Stimulated activated CD4-positive, alpha-beta T cell treated with anti-CD3 and anti-CD28 coated beads, TNF-alpha, amount 100 ng/mL, for 4 hours (primary cell): Measurements from ENCODE around the gene REM1.
A peak's percentile ranks its signal among the peaks of the same experiment; 100 is the strongest.
"Not testable (repeated sequence)": the region's sequence is repeated elsewhere in the genome, so short reads cannot be mapped to it uniquely, and the experiment has no call there.

Experiments
- DNase-seq, 3 experiments: peaks; one replicate each; pipeline ENCODE4 v3.0.0-alpha.2; 2020; ENCODE audit warnings: low read depth in 3 of 3

The REM1 gene

DNA sequence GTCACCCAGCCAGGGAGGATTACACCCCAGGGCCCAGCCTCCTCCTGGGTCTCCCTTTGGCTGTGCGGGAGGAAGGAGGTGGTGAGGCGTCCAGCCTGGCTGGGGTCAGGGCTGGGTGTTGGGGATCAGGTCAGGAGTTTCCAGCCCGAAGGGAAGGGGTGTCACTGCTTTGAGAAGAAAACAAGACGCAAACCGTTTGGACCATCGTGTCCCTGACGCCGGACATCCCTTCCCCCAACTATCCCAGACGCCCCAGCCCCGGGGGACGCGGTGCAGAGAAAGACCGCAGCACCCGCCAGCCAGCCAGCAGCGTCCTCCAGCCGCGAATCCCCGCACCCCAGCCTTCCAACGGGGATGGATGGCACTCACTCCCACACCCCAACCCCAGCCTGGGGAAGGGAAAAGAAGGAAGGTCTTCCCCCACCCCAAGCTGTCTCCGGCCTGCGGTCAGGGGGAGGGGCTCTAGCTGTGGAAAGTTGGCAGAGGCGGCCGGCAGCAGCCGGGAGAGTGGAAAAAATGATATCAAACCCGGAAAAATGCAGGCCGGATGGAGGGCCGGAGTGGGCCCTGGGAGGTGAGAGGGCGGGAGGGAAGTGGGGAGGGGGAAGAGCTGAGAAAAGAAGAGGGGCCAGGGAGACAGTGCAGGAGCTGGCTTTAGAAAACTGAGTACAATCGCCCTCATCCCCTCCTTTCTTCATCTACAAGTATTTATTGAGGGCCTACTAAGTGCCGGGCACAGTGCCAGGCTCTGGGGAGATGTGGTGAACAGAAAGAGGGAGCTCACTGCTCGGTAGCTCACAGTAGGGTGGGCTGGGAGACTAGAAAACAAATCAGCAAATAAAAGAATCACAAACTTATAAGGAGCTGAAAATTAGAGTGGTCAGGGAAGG is 10.6 kb downstream of the REM1 start:
- no peak for DNase-seq

DNA sequence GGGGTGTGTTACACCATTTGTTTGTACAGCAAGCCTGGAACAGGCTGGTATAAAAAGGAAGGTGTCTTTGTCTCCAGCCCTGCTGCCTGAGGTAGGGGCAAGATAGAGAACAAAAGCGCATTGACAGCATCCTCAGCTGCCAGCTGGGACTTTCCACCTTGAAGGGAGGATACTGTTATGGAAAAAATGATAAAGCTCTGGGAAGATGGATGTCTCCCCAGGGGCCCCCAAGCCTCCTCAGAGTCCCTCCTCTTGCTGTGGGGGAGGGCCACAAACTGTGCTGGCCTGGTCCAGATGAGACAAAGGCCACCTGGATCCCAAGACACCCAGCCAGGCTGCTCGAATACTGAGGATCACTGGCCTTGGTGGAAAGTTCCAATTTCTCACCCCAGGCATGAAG is 13.0 kb downstream of the REM1 start:
- DNase-seq, result no peak

DNA sequence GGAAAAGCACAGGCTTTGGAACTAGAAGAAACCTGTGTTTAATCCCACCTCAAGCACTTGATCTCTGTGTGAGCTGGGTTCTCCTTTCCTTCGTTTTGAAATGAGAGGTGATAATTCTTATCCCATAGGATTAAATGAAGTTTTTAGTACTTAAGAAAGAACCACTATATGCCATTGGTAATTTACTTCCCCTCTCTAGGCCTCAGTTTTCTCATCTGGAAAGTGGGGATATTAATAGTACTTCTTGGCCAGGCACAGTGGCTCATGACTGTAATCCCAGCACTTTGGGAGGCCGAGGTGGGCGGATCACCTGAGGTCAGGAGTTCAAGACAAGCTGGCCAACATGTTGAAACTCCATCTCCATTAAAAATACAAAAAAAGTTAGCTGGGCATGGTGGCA is 14.1 kb downstream of the REM1 start:
- no peak for DNase-seq

DNA sequence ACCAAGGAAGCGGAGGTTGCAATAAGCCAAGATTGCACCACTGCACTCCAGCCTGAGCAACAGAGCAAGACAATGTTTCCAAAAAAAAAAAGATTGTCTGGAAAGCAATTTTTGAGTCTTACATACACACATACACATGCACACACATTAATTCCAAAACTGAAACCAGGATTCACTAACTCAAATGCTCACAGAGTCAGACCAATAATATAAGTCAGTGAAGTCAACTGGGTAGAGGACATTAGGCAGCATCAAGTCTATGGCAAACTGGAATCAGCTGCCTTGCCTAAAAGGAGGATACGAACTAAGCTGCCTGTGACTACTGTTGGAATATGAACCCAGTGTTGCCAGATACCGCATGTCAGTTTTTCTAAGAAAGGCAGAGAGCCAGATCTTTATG is 15.7 kb downstream of the REM1 start:
- no peak for DNase-seq

DNA sequence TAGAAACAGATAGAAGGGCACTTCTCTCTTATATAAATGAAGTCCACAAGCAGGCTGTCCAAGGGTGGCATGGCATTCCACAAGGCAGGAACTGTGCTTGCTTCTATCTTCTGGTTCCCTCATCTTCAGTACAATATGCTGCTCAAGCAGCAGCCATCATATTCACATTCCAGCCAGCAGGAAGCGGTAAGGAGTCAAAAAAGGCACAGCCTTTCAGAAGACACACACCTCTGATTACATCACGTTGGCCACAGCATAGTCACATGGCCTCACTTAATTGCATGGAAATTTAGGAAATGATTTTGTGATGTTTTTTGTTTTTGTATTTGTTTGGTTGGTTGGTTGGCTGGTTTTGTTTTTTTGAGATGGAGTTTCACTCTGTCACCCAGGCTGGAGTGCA is 19.0 kb downstream of the REM1 start:
- no peak for DNase-seq

DNA sequence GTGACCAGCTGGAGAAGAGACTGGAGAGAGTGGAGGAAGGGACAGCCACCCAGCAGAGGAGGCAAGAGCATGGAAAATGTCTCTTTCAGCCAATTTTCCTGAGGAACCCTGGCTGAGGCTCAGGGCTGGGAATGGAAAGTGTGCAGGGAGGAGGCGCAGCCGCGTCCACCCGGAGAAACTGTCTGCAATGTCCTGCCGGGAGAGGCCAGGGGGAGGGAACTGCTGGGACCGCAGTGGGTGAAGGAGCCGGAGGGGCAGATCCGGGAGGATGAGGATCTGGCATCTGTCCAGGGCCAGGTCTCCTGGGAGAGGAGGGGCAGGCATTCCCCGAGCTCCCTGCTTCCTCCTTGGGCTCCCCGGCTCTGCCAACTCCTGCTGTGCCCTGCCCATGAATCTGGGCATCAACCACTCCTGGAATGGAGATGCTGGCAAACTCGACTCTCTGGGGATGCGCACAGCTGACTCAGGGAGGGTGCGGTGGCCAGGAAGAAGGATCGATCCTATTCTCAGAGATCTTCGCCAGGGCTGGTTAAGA is 21.7 kb downstream of the REM1 start:
- DNase-seq, result no peak

DNA sequence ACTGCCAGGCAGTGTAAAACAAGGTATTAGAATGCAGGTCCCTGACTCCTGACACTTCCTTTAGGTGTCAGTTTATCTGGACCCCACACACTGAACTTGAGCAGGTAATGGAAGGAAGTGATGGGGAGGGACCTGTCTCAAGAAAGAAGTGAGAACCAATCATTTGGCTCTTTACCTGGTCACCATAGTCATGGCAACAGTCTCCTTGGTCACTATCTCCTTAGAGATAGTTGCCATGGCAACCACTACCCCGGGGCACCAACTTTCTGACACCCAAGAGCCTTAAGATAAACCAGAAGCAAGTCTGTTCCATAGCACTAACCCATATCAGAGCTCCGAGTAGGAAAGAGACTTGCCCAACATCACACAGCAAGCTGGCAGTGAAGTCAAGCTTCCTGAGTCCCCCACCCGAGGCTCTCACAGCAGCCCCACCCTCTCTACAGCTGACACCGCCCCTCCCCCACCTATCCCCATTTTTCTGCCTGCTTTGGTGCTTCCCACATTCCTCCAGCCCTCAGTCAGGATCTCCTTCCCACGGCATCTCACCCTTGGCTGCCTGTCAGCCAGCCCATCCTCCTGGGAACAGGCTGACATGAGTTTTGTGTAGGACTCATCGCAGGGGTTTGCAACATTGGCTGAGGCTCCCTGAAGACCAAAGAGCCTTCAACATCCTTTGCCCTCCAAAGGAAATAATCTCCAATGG is 22.9 kb downstream of the REM1 start:
- no peak for DNase-seq

DNA sequence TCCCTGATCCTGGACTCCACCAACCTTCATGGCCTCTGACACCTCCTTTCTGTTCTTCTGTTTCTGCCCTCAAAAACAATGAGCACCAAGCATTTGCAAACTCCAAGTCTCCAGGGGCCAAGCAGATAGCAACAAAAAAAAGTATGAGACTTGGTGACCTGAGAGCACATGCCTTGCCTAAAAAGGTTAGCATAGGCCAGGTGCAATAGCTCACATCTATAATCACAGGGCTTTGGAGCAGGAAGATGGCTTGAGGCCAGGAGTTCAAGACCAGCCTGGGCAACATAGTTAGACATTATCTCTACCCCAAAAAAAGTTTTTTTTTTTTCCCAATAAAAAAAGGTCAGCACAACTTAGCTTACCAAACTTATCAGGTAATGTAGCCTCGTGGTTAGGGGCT is 25.4 kb downstream of the REM1 start:
- DNase-seq, result no peak

DNA sequence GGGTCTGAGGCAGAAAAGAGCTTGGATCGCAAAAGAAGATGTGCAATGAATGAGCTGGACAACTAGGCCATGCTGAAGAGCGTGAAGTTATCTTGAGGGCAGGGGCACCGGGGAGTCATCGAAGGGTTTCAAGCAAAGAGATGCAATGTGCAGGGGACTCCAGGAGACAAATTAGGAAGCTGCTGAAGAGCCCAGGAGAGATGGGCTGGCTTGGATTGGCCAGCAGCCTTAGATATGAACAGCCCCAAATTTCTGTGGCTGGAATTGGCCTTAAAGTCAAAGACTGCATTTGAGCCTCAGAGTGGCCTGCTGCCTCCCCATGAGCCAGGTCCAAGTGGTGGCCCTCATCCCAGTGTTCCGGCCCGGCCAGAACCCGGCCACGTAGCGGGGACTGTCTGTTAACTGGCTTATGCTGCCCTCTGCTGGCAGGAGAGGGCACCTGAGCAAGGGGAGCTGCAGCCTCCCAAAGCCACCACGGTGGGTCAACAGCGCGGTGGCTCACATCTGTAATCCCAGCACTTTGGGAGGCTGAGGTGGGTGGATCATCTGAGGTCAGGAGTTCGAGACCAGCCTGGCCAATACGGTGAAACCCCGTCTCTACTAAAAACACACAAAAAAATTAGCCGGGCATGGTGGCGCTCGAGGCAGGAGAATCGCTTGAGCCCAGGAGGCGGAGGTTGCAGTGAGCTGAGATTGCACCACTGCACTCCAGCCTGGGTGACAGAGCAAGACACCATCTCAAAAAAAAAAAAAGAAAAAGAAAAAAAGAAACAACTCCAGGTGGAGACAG is 28.0 kb downstream of the REM1 start:
- peak; percentile 56 to 60 (median 59) for DNase-seq

DNA sequence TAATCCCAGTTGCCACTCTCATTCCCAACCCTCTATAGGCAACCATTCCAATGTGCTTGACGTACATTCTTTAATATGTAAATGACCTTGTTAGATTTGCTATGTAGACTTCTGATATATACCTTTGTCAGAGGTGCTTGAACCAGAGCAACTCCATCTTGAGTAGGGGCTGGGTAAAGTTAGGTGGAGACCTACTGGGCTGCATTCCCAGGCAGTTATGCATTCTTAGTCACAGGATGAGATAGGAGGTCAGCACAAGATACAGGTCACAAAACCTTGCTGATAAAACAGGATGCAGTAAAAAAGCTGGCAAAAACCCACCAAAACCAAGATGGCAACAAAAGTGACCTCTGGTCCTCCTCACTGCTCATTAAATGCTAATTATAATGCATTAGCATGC is 30.8 kb downstream of the REM1 start:
- DNase-seq, result no peak

DNA sequence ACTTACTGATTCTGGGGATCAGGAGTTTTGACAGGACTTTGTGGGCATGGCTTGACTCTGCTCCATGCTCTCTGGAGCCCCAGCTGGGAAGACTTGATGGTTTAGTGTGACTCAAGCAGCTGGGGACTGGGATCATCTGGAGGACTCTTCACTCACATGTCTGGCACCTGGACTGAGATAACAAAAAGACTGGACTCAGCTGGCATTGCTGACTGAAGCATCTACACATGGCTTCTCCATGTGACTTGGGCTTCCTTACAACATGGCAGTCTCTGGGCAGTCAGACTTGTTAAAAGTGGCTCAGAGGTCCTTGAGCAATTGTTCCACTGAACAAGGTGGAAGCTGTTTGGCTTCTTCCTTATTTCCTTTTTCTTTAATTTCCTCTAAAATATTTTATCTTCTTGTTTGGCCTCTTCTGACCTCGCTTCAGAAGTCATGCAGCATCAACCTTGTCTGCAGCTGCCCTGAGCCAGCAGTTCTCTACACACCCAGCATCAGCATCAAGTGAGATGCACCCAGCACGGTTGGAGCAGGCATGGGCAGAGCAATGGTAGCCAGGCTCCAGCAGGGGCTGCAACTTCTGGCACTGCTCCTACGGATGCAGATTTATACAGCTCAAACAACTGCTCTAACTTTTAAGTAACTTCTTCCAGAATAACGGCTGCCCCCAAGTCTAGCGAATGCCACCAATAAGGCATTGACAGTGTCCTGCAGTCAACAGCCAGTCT is 33.6 kb downstream of the REM1 start:
- no peak for DNase-seq

DNA sequence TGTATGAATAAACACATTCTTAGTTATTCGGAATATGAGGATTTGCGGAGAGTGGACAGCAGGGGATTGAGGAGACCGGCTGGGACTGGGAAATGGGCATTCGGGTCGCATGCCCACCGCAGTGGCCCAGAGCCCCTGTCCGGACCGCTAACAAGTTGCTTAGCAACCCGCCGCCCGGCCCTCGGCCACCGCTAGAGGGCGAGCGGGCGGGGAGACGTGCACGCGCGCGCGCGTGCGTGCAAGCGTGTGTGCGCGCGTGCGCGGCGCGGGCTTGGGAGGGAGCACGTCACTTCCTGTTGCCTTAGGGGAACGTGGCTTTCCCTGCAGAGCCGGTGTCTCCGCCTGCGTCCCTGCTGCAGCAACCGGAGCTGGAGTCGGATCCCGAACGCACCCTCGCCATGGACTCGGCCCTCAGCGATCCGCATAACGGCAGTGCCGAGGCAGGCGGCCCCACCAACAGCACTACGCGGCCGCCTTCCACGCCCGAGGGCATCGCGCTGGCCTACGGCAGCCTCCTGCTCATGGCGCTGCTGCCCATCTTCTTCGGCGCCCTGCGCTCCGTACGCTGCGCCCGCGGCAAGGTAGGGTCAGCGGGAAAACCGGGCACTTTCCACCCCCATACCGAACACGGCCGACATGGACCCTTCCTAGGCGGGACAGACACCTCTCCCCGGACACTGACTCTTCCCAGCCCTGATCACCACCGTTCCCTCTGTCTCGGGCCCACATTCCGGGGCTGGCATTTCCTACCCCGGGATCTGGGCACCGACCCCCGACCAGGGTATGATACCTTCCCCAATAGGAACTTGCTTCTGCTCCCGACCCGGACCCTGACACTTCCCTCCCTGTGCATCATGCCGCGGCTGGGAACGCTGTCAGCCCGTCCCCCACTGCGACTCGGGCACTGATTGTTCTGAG is 39.3 kb downstream of the REM1 start, which contains the start of gene HM13:
Gene HM13, plus strand, starts transcription at position 289 of the 918 bp plus-strand sequence. Its CDS starts 110 bp downstream, at position 399.
- DNase-seq, result peak; percentile 67 to 78 (median 74)

DNA sequence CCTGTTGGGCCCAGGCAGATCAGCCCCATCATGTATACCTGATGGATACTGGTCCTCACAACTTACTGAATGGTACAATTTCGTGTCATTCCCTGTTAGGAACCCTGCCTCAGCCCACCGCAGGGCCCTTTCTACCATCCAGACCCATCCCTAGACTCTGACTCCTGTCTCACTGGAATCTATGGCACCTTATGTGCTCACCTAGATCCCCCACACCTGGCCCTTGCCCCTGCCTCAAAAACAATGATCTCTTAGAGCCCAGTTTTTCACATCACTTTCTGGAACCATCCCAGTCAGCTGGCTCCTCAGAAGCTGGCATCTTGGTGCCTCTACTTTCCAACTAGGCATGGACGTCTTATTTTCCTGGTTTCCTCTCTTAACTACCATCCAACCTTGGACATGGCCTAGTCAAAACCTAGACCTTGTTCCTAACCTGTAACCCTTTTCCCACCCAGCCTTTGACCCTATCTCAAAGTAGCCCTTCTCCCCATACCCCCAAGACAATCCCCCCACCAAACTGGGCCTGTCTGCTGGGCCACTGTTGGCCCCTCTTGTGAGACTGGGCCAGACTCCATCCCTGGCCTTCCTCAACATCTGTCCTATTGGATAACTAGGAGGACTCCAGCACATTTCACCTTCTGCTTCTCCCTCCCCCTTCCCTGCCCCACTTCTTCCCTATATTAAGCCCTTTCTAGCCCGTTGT is 40.1 kb downstream of the REM1 start:
- no peak for DNase-seq

DNA sequence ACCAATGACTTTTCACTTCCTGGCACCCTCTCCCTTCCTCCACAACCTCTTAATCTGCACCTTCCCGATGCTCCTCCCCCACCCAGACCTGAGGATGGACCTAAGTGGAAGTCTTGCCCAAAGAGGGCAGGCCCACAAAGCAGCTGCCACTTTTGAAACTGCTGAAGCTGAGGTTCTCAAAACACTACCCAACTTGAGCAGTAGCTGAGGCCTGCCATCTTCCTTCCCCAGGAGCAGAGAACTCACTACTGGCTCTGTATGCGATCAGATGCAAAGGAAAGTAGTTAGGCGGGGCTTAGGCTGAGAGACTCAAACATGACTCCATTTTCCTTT is 40.7 kb downstream of the REM1 start:
- no peak for DNase-seq

DNA sequence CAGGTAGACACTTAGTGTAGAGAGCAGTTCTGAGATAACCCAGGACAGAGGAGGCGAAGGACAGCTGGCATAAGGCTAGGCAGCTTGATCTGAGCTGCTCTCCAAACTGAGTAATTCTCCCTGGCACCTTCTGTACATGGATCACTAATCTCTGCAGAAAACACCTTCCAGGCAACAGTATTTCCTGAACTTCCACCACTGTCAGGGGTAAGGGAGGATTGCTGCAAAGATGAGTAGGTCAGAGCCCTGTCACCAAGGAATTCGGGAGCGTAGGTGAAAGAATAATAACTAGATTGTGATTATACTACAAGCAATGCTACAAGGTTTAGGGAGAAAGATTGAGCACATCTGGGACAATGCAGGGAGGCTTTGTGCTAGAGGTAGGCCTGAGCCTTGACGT is 41.1 kb downstream of the REM1 start:
- no peak for DNase-seq

DNA sequence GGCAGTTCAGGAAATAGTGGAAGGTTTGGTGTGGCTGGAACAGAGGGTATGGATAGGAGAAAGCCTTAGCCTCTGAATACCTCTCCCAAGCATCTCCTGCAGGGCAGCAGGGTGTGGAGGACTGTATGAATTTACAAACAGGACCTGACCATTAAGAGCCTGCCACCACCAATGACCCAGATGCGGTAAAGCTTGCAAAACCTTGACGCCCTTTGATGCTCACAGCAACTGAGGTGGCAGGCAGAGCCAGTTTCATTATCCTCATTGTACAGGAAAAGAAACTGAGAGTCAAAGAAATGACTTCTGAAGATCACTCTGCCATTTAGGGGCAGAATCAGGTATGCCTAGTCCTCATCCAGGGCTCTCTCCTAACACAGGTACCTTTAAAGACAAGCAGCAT is 41.6 kb downstream of the REM1 start:
- DNase-seq, result no peak

DNA sequence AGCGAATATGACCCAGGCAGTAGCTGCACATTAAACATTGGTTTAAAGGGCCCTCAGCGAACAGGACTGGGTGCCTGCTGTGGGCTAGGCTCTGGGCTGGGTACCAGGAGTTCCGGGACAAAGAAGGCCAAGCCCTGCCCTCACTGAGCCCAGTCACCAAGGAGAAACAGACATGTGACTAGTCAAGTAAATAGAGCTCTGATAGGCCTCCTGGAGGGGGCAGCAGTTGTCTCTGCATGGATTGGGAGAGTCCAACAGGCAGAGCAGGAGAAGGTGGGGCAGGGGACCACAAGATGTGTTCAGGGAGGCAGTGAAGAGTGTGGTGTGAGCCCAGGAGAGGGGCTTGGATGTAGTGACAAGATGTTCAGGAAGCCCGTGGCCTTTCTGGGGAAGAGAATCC is 42.3 kb downstream of the REM1 start:
- no peak for DNase-seq

DNA sequence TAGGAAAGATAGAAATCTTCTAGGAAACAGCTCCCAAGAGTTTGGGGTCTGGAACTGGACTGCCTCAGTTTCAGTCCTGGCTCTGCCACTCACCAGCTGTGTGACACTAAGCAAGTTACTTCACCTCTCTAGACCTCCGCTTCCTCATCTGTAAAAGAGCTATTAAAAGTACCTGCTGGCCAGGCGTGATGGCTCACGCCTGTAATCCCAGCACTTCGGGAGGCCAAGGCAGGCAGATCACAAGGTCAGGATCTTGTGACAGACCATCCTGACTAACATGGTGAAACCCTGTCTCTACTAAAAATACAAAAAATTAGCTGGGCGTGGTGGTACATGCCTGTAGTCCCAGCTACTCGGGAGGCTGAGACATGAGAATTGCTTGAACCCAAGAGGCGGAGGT is 46.2 kb downstream of the REM1 start:
- DNase-seq, result not testable (repeated sequence)

DNA sequence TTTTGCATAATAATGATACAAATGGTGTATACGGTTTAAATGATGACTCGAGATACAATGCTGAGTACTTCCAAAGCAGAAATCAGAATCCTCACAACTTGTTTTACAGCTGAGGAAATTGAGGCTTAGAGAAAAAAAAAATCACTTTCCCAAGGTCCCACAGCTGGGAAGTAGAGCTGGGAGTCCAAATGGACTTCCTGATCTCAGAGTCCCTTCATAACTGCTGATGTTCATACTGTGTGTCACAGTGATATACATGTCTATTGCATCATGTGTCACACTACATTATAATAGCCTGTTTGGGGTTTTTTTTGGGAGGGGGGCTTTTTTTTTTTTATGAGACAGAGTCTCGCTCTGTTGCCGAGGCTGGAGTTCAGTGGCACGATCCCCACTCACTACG is 47.6 kb downstream of the REM1 start:
- no peak for DNase-seq
